ENCODE data around the gene MSANTD1.

Gene MSANTD1

DNA sequence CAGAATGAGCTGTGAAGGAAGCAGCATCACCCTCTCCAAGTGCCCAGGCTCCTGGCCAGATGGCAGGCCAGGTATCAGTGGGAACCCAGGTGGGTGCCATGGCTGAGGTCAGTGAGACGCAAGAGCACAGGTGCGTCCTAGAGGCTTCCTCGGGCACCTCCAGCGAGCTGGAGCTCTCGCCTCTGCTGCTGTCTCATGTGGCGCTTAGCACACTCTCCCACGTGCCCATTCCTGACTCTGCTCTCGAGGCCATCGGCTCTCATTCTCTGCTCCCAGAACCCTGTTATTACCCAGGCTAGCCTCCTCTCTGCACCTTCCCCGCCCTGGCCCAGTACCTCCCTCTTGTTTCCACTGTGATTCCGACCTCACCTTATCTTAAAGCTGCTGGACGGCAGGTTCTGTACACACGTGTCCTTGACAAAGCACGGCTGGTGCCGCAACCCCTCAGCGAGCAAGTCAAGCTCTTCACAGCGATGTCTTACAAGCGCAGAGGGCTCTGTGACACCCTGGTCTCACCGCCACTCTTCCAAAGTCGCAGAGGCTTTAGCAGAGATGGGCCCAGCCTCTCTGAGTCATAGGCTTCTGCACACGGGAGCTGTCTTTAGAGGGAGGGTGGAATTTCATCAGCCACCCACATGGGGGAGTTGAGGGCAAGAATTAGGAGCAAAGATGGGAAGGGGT lies 15.4 kb upstream of the MSANTD1 start:
- no peak for DNase-seq (ENCODE audit: low spot score)

GRCh38 chr4:3234171-3235029 lies 14.6 kb upstream of the MSANTD1 start:
- no peak for DNase-seq (ENCODE audit: low spot score)

DNA sequence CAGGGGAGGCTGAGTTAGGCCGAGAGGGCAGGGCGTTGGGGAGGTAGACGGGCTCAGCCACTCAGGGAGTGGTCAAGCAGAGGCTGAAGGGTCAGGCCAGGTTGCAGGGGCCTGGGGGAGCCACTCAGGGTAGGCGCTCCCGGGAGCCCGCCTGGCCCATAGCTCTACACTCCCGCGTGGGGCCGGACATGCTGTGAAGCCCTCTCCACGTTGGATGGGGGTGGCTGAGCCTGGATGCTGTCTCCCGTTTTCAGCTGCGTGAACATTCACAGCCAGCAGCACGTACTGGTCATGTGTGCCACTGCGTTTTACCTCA lies 14.0 kb upstream of the MSANTD1 start:
- DNase-seq (ENCODE audit: low spot score), result no peak

DNA sequence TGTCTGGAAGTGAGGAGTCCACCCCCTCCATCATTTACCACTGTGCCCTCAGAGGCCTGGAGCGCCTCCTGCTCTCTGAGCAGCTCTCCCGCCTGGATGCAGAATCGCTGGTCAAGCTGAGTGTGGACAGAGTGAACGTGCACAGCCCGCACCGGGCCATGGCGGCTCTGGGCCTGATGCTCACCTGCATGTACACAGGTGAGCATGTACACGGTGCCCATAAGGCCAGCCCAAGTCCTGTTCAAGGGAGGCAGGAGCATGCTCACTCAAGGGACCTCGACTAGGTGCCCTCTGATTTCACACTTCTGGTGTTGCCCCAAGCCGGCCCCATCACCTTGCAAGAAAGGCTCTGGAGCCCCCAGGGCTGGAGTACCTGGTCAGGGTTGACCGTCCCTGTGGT lies 13.4 kb upstream of the MSANTD1 start:
- no peak for DNase-seq (ENCODE audit: low spot score)

- no peak for DNase-seq (ENCODE audit: low spot score)
Measured at GRCh38 chr4:3236326-3236878, 12.6 kb upstream of the MSANTD1 start.

- no peak for DNase-seq (ENCODE audit: low spot score)
Measured at GRCh38 chr4:3237266-3237665, 11.7 kb upstream of the MSANTD1 start.

DNA sequence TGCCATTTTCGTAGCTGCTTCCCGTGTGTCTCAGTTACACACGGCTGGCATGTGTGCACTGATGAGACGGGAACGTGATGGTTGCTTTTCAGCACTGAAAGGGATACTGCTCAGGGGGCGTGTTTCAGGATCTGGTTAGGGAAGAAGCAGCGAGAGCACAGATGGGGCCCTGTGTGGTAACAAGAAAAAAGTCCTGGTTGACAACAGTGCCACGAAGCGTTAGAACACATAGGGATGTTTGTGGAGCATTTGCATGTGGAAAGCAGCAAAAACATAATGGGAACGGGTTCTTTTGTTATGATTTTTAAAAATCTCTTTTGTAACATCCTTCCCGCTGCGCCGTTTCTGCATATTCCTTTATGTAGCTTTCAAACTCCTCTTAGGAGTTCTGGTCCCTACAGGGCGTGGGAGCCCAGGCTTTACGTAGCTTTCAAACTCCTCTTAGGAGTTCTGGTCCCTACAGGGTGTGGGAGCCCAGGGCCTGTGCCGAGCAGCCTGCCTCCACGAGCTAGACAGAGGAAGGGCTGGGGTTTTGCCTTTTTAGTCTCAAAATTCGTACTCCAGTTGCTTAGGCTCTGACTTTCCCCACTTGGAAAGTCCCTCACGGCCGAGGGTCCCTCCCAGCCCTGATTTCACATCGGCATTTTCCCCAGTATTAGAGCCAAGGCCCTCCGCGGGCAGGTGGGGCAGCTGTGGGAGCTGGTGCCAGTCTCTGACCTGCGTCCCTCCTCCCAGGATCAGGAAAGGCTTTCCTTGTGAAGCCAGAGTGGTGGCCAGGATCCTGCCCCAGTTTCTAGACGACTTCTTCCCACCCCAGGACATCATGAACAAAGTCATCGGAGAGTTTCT lies 11.0 kb upstream of the MSANTD1 start:
- no peak for DNase-seq (ENCODE audit: low spot score)

- no peak for DNase-seq (ENCODE audit: low spot score)
Measured at GRCh38 chr4:3238721-3239120, 10.2 kb upstream of the MSANTD1 start.

DNA sequence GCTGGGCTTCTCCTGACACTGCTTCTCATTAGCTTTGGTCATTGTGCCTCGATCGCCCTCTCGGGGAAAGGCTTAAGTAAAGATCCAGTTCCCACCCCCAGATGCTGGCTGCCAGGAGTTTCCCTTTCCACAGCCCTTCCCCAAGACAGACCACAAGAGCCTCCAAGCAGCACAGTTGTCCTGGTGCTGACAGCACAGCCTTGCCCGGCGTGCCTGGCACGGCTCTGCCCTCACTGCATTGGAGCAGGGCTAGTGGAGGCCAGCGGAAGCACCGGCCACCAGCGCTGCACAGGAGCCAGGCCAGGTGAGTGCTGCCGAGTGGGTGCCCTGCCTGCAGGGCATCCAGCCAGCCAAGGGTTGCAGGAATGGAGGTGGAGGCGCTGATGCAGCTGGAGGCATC lies 9.7 kb upstream of the MSANTD1 start:
- DNase-seq (ENCODE audit: low spot score), result no peak

GRCh38 chr4:3239998-3240920 lies 8.7 kb upstream of the MSANTD1 start:
- no peak for DNase-seq (ENCODE audit: low spot score)

DNA sequence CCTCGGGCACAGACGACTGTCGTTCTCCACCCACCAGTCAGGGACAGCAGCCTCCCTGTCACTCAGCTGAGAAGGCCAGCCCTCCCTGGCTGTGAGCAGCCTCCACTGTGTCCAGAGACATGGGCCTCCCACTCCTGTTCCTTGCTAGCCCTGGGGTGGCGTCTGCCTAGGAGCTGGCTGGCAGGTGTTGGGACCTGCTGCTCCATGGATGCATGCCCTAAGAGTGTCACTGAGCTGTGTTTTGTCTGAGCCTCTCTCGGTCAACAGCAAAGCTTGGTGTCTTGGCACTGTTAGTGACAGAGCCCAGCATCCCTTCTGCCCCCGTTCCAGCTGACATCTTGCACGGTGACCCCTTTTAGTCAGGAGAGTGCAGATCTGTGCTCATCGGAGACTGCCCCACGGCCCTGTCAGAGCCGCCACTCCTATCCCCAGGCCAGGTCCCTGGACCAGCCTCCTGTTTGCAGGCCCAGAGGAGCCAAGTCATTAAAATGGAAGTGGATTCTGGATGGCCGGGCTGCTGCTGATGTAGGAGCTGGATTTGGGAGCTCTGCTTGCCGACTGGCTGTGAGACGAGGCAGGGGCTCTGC lies 7.9 kb upstream of the MSANTD1 start:
- DNase-seq (ENCODE audit: low spot score), result no peak

- no peak for DNase-seq (ENCODE audit: low spot score)
Measured at GRCh38 chr4:3241898-3242524, 6.9 kb upstream of the MSANTD1 start.

GRCh38 chr4:3243136-3243780 lies 5.7 kb upstream of the MSANTD1 start:
- no peak for DNase-seq (ENCODE audit: low spot score)

DNA sequence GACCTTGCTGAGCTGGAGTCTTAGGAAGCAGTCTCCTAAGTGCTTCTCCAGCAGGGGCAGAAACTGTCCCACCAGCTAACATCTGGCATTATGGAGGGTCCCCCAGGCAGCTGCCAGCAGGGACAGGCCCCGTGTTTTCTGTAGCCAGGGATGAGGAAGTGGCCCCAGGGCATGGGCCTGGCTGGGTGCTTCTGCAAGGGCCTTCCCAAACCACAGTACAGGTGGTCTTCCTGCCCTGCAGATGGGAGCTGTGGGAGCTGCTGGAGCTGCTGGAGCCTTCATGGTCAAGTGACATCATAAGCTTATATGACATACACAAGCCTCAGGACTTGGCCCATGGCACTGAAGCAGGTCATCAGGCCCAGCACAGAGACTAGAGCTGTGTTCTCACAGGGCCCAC lies 5.0 kb upstream of the MSANTD1 start:
- DNase-seq (ENCODE audit: low spot score), result no peak

- DNase-seq (ENCODE audit: low spot score), result no peak
Measured at GRCh38 chr4:3244747-3245146, 4.2 kb upstream of the MSANTD1 start.

- DNase-seq (ENCODE audit: low spot score), result no peak
Measured at GRCh38 chr4:3245676-3246075, 3.3 kb upstream of the MSANTD1 start.

DNA sequence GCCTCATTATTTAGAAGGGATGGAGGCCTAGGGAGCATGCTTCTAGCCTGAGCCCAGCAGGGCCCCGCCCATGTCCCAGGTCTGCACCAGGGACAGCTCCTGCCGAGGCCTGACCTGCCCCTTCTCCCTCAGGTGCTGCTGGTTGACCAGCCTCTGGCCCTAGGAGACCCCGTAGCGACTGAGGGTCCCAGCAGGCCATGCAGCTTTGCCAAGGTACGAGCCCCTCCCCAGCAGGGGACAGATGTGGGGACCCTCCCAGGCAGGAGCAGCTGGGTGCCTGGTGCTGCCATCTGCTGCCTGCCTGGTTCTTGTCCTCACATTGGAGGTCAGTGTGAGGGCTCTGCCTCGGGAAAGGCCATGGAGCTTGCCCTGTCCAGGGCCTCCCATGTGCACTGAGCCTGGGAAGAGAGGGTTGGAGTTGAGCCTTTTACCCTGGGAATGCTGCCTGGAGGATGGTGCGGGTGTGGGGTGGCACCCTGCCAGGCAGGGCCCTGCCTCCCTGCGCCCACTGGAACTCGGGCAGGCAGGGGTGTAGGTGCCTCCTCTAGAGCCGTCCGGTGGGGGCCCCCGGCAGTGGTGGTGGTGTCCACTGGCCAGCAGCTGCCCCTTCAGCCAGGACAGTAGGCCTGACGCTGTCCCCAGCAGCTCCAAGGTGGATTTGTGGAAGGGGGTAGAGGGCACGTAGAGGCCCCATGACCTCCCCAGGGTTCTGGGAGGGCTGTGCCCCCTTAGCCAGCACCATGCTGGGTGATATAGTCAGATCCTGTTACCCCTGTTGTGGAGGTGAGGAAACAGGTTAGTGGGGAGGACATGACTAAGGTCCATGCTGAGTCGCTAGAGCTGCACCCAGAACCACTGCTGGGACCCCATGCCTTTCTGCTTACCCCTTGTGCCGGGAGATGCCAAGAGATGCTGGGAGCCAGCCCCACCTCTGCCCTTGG lies 2.2 kb upstream of the MSANTD1 start:
- peak; percentile 36 for DNase-seq (ENCODE audit: low spot score)

GRCh38 chr4:3247399-3248177 lies 1.4 kb upstream of the MSANTD1 start:
- no peak for DNase-seq (ENCODE audit: low spot score)
